Measurements from ENCODE around the gene HIC1. TPM values are rescaled to one million over a fixed set of nuclear protein-coding genes. Genes with fewer than 3 reads are reported as not detected.

HIC1 gene
- total RNA-seq, 1 donor from 2014 or later: 15.0 TPM

DNA sequence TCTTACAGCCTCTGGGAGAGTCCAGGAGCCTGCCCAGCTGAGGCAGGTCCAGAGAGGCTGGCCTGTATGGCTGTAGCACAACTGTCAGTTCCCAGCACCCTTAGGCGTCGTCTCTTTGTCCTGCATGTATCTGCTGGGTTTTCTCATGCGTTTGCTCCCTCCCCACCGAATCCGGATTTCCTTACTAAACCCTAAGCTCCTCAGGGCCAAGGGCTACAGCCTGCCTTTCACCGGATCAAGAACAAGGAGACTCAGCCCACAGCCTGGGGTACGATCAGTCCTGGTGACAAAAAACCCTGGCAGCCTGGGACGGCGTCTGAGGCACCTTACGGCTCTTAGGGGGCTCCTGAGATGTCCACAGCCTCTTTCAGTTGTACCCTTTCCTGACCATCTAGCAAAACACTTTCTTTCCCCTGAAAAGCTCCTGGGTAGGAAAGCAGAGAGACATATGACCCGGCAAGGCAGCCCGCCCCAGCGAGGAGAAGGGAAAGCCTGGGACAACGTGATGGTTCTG lies 12.2 kb downstream of the HIC1 start:
- no peak for DNase-seq (ENCODE audit: low spot score)
- intact Hi-C loops (cut with DNase I): no loop called here

DNA sequence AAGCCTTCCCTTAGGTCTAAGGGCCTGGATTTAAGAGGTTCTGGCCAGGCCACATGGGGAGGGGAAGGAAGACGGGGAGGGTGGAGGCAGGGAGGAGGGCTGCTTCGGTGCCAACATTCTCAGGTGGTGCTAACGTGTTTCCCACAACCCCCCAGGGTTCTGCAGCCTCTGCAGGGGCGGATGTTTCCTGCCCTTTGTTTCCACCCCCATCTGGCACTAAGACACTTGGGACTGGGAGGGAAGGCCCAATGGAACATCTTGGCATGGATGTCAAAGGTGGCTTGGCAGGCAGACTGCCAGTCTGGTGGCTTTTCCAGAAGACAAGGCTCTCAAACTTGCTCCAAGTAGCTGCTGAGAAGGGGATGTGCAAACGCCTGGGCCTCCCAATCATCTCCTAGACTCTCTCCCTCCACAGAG lies 12.7 kb downstream of the HIC1 start:
- no peak for DNase-seq (ENCODE audit: low spot score)
- intact Hi-C loops (cut with DNase I): no loop called here

DNA sequence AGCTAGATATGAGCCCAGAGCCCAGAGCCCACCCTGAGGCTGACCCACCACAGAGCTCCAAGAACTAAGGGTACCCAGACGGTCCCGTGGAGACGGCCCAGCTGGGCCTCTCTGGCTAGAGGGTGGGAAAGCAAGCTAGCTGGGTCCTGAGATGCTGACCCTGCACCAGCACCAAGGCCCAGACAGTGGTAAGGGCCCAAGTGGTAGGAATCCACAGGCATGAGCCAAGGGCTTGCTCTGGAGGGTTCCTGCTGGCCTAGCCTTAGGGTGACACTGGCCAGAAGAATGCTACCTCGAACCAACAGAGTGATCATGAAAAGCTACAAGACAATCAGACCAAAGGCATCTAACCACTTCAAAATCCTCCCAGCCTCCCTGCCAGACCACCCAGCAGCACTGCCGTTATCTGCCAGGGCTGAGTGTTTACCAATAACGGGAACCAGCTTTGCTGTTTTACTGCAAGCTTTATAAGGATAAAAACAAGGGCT lies 13.2 kb downstream of the HIC1 start:
- no peak for DNase-seq (ENCODE audit: low spot score)
- intact Hi-C loops (cut with DNase I): no loop called here

DNA sequence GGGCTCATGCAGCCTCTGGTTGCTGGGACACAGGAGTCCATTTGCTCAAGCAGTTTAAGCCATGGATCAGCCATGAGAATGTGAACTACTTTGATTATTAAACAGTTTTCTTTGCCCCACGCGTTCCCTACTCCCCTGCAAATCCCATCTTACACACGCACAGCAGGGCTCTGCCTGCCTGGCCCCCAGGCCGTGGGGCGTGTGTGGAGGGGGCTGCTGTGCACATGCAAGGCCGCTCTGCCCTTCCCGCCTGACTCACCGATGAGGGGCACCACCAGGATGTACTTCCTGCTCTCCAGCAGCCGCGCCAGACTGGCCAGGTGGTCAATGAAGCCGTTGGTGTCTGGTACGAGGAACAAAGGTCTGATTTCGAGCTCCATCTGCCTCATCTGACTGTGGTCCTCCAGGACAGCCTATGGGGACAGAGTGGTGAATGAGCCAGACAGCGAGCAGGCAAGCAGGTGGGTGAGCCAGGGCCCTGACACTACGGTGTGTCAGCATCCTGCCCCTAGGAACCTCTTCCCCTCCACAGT lies 13.7 kb downstream of the HIC1 start:
- intact Hi-C loops (cut with DNase I): no loop called here
- DNase-seq (ENCODE audit: low spot score): no peak

DNA sequence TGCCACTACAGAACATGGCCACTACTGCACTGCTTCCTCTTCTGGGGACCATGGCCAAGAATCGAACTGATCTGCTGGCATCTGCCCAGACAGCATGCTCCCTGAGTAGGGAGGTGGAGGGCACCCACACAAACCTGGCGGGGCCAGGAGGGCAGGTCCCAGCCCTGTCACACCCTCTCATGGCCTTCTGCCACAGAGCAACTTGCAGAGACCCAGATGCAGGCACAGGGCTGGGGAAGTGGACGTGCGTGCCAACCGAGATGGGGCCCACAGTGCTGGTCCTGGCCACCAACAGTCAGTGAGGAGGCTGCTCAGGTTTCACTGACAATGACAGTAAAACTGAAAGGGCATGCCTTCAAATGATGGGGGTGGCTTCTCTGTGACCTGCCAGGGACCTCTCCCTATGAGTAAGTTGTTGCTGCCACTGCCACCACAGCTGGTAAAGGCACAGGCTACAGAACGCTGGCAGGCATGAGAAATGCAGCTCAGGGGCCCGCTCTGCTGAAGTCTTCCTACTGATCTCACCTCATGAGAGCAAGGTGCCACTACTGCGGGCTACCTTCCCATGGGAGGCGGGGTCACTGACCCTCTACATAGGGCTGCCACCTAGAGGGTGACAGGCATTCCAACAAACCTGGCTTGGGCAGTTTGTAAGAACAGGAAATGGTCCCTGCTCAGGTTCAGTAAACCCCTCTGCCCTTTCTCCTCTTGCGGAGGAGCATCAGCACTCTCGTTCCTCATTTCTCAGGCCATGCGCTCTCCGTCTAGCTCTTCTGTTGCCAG lies 15.5 kb downstream of the HIC1 start:
- no peak for DNase-seq (ENCODE audit: low spot score)
- intact Hi-C loops (cut with DNase I): no loop called here

DNA sequence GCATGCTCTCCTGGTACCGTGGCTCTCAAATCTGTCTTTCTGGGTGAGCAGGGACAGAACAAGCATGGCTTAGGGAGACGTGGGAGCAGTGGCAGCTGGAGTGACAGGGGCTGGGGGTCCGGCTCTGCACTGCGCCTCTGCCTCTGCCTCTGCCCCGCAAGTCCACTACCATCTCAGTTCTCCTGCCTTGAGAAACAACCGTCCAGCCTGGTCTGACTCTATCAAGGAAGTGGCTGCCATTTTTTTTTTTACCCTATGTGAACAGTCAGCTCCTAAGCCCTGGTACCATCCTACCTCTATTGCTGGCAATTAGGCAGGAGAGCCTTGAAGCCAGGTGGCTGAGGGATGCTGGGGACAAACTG lies 16.1 kb downstream of the HIC1 start:
- no peak for DNase-seq (ENCODE audit: low spot score)
- intact Hi-C loops (cut with DNase I): no loop called here

DNA sequence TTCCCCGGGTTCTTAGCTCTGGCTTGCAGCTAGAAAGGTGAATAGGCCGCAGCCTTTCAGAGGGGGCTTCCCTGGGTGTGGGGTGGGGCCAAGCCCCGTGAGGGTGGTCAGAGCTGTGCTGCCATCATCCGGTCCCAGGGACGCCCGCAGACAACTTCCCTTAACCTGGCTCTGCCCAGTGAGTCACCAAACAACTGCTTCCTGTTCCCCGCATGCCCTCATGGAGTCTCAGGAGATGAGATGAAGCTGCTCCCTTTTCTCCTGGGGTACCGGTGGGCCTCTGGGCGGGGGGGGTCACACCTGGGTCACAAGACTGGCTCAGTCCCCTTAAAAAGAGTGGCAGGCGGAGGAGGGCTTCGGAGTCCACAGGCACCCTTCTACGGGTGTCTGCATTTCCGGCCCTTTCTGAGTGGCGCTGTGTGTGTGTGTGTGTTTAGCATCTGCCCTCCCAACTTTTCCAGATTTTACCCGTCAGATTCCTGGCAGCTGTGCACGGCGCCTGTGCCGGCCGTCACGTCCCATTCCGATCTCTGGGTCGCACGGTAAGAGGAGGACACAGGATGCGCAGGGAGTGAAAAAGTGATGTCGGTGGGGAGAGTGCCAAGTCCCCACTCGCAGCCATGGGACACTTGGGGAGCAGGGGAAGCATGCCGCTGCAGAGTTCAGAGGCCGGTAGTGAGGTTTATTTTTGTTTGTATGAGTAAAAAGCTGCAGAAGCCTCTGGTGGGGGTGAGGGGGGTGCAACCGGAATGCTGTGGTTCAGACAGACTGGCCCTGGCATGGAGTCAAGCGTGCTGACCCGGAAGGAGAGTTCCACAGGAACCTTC lies 16.8 kb downstream of the HIC1 start:
- intact Hi-C loops (cut with DNase I): no loop called here
- DNase-seq (ENCODE audit: low spot score): no peak

DNA sequence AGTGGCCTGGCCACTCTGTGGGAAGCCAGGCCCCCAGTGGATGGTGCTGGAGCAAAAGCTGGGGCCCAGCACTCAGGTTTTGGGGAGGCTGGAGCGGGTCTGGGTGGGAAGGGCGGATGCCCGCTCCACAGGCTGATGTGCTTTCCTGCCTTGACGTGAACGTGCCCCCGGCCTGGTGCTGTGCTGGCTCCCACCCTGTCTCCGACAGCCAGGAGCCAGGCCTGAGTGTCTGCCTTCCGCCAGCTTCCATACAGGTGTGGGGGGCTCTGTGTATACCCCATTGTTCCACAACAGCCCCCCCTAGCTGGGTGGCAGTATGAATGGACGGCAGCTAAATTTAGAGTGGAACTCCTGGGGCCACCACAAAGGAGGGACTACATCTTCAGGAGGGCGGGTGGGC lies 20.0 kb downstream of the HIC1 start:
- DNase-seq (ENCODE audit: low spot score): no peak

DNA sequence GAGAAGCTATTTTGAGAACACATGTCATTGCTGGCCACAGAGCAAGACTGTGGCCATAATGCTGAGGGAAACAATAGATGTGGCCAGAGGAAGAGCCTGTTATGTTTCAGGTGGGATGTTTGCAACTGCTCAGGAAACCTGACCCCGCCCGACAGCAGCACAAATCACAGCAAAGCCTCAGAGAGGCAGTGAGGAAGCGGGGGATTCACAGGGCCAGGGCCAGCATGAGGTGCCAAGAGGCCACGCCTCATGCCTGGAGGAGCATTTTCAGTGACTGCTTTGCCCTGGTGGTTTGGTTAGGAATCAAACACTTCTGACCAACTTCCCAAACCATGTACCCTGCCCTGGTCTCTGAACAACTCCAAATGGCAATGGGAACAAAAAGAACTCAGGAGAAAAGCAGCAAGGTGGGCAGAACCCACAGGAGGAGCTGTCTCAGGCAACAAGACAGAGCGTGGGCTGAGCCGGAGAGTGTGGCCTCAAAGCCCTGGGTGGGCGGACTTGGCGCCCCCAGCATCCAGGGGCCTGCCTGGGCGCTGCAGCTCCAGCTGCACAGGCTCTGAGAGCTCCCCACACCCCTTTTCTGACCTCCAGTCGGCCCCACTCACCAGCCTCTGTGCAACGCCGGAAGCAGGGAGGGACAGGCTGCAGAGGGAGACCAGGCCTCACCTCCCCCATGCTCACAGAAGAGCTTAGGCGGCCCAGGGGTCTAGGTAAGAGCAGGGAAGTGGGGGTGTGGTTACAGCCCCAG lies 20.6 kb downstream of the HIC1 start:
- DNase-seq (ENCODE audit: low spot score): no peak
- intact Hi-C loops (cut with DNase I): loop anchor here (2.0 kb wide), 1 partner anchor 13 kb away; no protein-coding TSS in a partner anchor

More for the DNA sequence above, 20.0 kb downstream of the HIC1 start:
- intact Hi-C loops (cut with DNase I): loop anchor here (2.0 kb wide), 1 partner anchor 14 kb away; no protein-coding TSS in a partner anchor

DNA sequence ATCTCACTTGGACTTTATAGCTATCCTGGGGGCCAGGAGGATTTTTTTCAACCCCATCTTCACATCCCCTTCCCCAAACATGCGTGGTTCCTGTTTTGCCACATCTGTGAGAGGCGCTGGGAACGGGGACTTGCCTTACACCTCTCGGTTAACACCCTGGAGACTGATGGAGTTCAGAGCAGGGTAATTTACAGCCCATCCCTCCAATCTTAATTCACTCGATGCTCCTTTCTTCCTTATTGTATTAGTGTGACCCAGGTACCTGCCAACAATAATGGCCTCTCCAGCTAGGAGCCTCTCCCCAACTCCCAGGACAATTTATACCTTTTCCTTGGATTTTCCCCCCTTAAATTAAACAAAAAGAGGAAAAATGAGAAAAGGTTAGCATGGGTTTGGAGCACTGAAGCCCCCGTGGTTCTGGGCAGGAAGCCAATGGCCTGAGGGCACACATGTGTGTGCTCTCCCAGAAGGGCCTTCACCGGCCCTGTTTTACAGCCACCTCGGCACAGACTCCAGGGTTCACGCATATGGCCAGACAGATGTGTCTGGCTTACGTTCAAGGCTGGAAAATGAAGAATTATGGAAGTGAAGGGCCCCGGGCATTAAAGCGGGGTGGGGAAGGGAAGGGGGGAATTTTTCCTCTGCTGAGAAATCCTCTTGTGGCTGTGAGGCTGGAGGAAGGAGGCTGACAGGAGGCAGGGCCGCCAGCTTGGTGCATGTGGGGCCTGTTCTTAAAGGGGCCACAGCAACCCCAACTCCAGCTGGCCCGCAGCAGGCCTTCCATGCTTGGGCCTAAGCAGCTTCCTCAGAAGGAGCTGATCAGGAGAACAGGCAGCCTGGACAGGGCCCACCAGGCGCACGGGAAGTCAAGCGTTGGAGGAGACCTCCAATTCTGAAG lies 21.4 kb downstream of the HIC1 start:
- intact Hi-C loops (cut with DNase I): no loop called here

DNA sequence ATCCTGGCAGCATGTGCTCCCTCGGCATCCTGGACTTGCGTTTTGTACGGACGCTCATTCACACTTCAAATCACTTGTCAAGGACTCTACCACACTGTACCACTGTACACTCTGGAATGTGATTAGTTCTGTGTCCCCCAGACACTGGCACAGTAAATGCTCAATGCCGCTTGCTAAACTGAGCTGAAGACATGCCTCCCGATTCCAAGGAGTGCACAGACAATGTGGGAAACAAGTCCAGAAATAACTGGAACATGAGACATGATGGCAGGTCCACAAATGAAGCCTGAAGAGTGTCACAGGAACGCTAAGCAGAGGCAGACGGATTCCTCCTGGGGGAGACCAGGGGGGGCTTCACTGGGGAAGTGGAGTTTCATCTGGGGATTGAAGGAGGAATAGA lies 22.1 kb downstream of the HIC1 start:
- no peak for DNase-seq (ENCODE audit: low spot score)
- intact Hi-C loops (cut with DNase I): no loop called here

More for the DNA sequence above, 21.4 kb downstream of the HIC1 start:
- no peak for DNase-seq (ENCODE audit: low spot score)

DNA sequence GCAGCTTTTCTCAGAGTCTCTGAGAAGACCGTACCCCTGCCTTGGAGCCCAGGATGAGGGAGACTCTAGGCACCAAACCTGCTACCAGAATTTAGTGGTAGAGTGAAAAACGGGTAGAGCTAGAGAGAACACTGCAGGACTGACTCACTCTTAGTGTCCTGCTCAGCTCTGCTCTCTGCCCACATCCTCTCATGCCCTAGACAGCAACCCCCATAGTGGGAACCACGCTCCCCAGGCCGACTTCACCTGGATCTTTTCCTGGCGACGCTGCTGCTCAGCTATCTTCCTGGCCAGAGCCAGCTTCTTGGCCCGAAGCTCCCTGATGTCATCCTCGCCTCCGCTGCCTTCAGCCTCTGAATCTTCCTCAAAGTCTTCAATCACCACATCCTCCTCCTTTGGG lies 26.7 kb downstream of the HIC1 start:
- DNase-seq (ENCODE audit: low spot score): no peak
- intact Hi-C loops (cut with DNase I): no loop called here

DNA sequence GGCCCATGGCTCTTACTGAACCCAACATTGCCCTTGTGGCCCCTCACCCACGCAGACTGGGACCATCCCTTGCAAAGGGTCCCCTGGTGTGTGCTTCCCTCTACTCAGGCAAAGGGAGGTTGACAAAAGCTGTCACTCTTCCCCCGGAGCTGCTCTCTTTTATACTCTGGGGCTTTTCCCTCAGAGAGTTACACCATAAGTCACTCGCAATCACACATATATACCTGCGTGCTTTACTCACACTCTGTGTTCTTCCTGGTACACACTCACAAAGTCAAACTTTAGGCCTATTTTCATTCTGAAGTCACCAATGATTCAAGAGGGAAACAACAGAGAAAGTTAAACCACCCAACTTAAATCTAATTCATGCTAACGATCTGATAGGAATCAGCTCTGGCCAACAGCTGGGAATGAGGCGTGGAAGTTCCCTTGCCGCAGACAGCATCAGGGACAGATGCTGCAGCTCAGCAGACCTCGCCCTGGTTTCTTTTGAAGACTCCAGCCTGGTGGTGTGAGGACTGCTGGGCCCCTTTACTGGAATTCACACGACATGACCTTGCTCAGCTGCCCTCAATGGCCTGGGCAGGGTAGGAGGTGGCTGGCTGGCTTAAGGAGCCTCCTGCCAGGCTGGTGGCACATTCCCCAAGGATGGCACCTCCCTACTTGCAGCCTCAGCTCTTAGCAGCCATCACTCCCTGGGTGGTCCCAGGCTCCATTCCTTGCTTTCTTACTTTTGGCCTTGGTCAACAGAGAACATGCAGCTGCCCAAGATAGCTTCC lies 27.3 kb downstream of the HIC1 start:
- intact Hi-C loops (cut with DNase I): no loop called here
- no peak for DNase-seq (ENCODE audit: low spot score)

DNA sequence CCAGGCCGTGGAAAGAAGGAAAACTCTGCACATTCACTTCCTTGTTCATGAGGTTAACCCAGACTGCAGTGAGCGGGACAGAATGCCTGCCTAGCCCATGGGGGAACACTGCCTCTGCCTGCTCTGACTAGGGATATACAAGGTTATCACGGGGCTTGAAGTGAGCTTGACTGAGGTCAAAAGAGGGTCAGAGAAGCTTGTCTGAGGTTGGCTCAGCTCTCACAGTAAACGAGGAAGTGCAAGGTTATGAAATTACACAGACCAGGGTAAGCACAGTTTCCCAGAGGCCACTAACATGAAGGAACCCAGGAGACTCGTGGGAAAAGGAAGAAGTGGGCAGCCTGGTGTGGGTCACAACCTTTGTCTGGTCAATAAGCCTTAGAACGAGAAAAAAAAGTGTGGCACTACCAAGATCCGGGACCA lies 28.7 kb downstream of the HIC1 start:
- intact Hi-C loops (cut with DNase I): no loop called here
- no peak for DNase-seq (ENCODE audit: low spot score)

DNA sequence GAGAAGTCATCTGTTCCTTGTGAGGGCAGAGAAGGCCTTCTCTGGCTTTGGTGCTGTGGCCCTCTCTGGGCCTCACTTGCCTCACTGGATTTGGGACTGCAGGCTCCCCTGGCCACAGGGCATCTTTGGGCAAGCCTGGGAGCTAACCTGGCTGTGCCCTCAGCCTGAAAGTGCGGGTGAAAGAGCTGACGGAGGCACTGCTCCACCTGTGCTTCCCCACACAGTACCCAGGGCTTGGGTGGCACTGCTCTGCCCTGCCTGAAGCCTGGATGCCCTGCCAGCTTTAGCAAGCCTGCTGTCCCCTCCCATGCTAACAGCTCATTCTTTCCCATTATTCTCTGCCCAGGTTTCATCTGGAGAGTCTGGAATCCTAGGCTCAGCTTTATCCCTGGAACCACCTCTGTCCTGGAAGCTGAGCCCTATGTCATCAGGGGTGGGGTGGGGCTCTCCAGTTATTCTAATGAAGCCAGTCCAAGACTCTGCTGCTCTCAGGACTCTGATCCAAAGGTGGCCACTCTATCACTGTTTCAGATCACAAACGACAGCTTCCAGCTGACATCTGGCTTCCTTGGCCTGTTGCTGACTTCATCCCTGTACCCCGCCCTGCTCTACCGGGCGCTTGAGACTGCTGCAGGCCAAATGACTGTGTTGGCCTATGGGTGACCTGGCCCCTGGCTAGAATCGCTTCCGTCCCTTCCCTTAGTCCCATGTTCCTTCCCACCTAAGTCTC lies 29.3 kb downstream of the HIC1 start:
- intact Hi-C loops (cut with DNase I): no loop called here
- DNase-seq (ENCODE audit: low spot score): no peak

DNA sequence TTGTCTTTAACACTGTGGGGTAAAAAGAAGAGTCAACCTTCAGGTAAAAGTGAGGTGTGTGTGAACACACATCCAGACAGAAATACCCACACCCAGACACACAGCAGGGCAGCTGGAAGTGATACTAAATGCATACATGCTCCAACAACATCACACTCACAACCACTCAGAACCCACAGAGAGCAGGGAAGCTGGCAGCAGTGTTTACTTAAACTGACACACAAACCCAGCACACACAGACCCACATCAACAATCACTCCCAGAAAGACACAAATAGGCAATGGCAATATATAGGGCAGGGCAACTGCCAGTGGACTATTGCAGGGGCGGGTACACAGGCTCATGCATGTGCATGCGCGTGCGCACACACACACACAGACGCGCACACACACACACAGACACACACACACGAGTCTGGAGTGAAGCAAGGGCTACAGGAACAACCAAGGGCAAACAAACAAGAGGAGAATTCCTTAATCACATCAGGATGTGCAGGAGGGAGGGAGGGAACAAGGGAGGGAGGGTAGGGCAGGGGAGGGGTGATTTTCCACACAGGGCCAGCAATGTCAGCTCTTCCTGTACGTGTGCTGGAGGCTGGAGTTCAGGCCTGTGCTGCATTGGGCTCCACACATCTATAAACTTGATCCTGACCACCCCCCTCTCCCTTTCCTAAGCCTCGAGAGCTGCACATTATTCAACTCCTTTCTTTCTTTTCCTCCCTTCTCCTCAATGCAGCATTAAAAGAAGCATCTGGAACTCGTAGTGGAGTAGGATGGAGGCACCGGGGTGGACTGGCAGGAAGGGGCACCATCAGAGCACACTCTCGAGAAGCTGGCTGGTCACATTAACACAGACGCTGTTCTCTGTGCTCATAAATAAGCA lies 30.1 kb downstream of the HIC1 start:
- no peak for DNase-seq (ENCODE audit: low spot score)
- intact Hi-C loops (cut with DNase I): no loop called here
